Sigmoid colon (tissue), 4 donors: ENCODE results near the gene SORCS2.

Experiments
- EP300 ChIP-seq, 4 donors: sonication (generic); formaldehyde crosslinking; IDR thresholded peaks; one replicate each; pipeline ENCODE4 v1.6.1; 2017; ENCODE audit warnings: antibody characterized with exemption in 4 of 4
- POLR2A ChIP-seq, 2 donors: fragments of 450-650 bp; IDR thresholded peaks; one replicate each; pipeline ENCODE4 v1.6.1; 2016; ENCODE audit warnings: antibody characterized with exemption in 2 of 2, mild to moderate bottlenecking in 2 of 2, moderate library complexity in 2 of 2
- TF ChIP-seq, protein P1 (sequence below), 4 experiments: fragments of 450-650 bp in 3 of 4; fragments of 200-600 bp in 1 of 4; IDR thresholded peaks; one replicate each; pipeline ENCODE4 v1.5.1; 2016 to 2019; ENCODE audit warnings: antibody characterized with exemption in 4 of 4, mild to moderate bottlenecking in 3 of 4, moderate library complexity in 2 of 4

DNA sequence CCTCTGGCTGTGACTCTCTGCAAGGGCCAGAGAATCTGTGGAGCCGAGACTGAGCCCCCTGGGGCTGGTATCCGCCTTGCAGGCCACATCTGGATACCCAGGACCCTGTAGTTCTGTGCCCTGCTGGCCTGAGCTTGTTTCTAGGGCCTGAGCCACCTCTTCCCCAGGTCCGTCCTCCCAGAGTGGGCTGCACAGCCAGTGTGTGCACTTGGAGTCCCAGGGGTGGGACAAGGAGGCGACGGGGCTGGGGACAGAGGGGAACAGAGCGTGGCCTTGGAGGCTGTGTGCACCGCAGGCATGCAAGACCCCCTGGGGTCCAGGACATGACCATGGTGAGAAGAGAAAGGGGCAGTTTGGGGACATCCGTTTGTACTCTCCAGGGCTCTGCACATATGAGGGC lies 105.5 kb downstream of the SORCS2 start:
- TF ChIP-seq, protein P1, sequence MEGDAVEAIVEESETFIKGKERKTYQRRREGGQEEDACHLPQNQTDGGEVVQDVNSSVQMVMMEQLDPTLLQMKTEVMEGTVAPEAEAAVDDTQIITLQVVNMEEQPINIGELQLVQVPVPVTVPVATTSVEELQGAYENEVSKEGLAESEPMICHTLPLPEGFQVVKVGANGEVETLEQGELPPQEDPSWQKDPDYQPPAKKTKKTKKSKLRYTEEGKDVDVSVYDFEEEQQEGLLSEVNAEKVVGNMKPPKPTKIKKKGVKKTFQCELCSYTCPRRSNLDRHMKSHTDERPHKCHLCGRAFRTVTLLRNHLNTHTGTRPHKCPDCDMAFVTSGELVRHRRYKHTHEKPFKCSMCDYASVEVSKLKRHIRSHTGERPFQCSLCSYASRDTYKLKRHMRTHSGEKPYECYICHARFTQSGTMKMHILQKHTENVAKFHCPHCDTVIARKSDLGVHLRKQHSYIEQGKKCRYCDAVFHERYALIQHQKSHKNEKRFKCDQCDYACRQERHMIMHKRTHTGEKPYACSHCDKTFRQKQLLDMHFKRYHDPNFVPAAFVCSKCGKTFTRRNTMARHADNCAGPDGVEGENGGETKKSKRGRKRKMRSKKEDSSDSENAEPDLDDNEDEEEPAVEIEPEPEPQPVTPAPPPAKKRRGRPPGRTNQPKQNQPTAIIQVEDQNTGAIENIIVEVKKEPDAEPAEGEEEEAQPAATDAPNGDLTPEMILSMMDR (IDR thresholded peaks at IDR 0.05), result no peak
- TF ChIP-seq POLR2A (IDR thresholded peaks at IDR 0.05) (no peak), EP300 (IDR thresholded peaks at IDR 0.05) (no peak)
